DOHH2 (cell line): Measurements from ENCODE around the gene RPL9.
"Not testable (repeated sequence)": the region's sequence is repeated elsewhere in the genome, so short reads cannot be mapped to it uniquely, and the experiment has no call there.

Source experiments
- H3F3A ChIP-seq: fragments of 200-600 bp; sonication (generic), shearing (Covaris generic); 2 replicates; pipeline ENCODE4 v1.6.0; 2016; ENCODE audit warnings: antibody characterized with exemption, mild to moderate bottlenecking; ENCODE audit not compliant: control insufficient read depth, insufficient read depth
- H3K27ac ChIP-seq: fragments of 200-600 bp; sonication (generic); 2 replicates; pipeline ENCODE4 v1.5.1; 2014; ENCODE audit warnings: low read depth, mild to moderate bottlenecking, low read length, moderate library complexity
- H3K27me3 ChIP-seq: fragments of 200-600 bp; sonication (generic); 2 replicates; pipeline ENCODE4 v1.6.1; 2014; ENCODE audit warnings: mild to moderate bottlenecking, low read length, mixed read lengths; ENCODE audit not compliant: control insufficient read depth
- H3K36me3 ChIP-seq: fragments of 200-600 bp; sonication (generic); 2 replicates; pipeline ENCODE4 v1.6.1; 2014; ENCODE audit warnings: mild to moderate bottlenecking, low read length, moderate library complexity, mixed read lengths; ENCODE audit not compliant: control insufficient read depth
- H3K4me1 ChIP-seq: fragments of 200-600 bp; sonication (generic); 2 replicates; pipeline ENCODE4 v1.6.1; 2014; ENCODE audit warnings: mild to moderate bottlenecking, low read length, mixed read lengths; ENCODE audit not compliant: control insufficient read depth
- H3K4me2 ChIP-seq: fragments of 200-600 bp; sonication (generic); 2 replicates; pipeline ENCODE4 v1.6.0; 2014; ENCODE audit warnings: mild to moderate bottlenecking, low read length, moderate library complexity
- H3K4me3 ChIP-seq: fragments of 200-600 bp; sonication (generic); 2 replicates; pipeline ENCODE4 v1.5.1; 2014; ENCODE audit warnings: mild to moderate bottlenecking, low read length, mixed read lengths
- H3K79me2 ChIP-seq: fragments of 200-600 bp; sonication (generic); 2 replicates; pipeline ENCODE4 v1.6.1; 2014; ENCODE audit warnings: mild to moderate bottlenecking, low read length, mixed read lengths; ENCODE audit not compliant: control insufficient read depth
- H3K9me2 ChIP-seq: fragments of 200-600 bp; sonication (generic); replicated peaks from 2 replicates; pipeline ENCODE4 v1.6.1; 2014; ENCODE audit warnings: mild to moderate bottlenecking, low read length, mixed read lengths; ENCODE audit not compliant: control insufficient read depth
- H3K9me3 ChIP-seq: fragments of 200-600 bp; sonication (generic); 2 replicates; pipeline ENCODE4 v1.6.1; 2014; ENCODE audit warnings: antibody characterized with exemption, low read length, mixed read lengths; ENCODE audit not compliant: control insufficient read depth, insufficient read depth
- H4K20me1 ChIP-seq: fragments of 200-600 bp; sonication (generic); 2 replicates; pipeline ENCODE4 v1.6.0; 2014; ENCODE audit warnings: low read depth, mild to moderate bottlenecking, antibody characterized with exemption, low read length, moderate library complexity; ENCODE audit not compliant: control insufficient read depth, insufficient read depth
- EZH2phosphoT487 ChIP-seq: fragments of 200-600 bp; sonication (generic); IDR thresholded peaks from 2 replicates; pipeline ENCODE4 v1.6.1; 2017; ENCODE audit warnings: borderline replicate concordance, mild to moderate bottlenecking, antibody characterized with exemption, low read length, moderate library complexity, mixed read lengths
- TF ChIP-seq, protein P1 (sequence below): fragments of 200-600 bp; sonication (generic); IDR thresholded peaks from one replicate; pipeline ENCODE4 v1.5.1; 2014; ENCODE audit warnings: antibody characterized with exemption, mild to moderate bottlenecking, low read depth, low read length; ENCODE audit not compliant: poor library complexity, severe bottlenecking

Gene RPL9

DNA sequence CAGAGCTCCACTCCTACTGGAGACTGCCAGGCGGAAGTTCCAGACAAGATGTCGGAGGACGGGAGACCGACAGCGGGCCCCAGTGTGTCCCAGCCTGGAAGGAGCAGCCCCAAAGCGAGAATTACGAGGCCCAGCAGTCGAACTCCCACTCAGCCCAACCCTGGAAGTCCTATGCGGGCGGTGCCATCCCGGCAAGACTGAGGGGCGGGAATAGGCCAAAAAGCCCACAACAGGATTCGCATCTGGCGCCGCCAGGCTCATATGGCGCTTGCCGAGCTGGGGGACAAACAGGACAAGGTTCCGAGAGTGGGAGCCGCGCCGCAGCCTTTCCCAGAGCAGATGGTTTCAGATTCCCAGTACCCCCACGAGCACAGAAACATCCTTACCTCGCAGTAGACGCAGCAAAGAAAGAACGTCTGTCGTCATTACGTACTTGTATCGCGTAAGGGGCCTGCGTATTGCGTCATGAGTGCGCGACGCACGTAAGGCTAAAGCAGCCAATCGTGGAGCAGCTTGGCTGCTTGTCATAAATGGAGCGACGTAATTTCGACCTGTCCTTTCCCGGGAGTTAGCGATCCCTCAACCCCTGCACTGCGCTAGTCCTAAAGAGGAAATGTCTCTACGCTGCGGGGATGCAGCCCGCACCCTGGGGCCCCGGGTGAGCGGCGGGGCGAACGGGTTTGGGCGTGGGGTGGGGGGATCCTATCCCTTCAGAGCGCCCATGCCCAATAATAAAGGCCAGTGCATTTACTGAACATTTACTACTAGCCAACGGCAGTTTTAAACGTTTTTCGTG is at the start of gene RPL9, which contains the start of gene LIAS:
Gene RPL9, minus strand, starts transcription at position 418 of the 796 bp plus-strand sequence. CDS start 483 bp downstream, outside the sequence.
Gene LIAS, plus strand, starts transcription at position 552 of the 796 bp plus-strand sequence. Its CDS starts 62 bp downstream, at position 614.
- H3K27ac ChIP-seq: peak within 1 kb of the TSS; percentile 88
- no peaks in the 10 kb centered on the region for H3K9me3 ChIP-seq
- TF ChIP-seq EZH2phosphoT487: no peak
- TF ChIP-seq, protein P1, sequence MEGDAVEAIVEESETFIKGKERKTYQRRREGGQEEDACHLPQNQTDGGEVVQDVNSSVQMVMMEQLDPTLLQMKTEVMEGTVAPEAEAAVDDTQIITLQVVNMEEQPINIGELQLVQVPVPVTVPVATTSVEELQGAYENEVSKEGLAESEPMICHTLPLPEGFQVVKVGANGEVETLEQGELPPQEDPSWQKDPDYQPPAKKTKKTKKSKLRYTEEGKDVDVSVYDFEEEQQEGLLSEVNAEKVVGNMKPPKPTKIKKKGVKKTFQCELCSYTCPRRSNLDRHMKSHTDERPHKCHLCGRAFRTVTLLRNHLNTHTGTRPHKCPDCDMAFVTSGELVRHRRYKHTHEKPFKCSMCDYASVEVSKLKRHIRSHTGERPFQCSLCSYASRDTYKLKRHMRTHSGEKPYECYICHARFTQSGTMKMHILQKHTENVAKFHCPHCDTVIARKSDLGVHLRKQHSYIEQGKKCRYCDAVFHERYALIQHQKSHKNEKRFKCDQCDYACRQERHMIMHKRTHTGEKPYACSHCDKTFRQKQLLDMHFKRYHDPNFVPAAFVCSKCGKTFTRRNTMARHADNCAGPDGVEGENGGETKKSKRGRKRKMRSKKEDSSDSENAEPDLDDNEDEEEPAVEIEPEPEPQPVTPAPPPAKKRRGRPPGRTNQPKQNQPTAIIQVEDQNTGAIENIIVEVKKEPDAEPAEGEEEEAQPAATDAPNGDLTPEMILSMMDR: no peak
- H3K4me3 ChIP-seq: peak within 1 kb of the TSS; percentile 82
- peaks cover 75% of the 10 kb centered on the region for H3K79me2 ChIP-seq
- peaks cover 35% of the 10 kb centered on the region for H4K20me1 ChIP-seq
- H3K36me3 ChIP-seq: peaks cover 86% of the 10 kb centered on the region
- peaks cover 60% of the 10 kb centered on the region for H3F3A ChIP-seq
- no peaks in the 10 kb centered on the region for H3K27me3 ChIP-seq
- no peaks in the 10 kb centered on the region for H3K9me2 ChIP-seq
- H3K4me1 ChIP-seq: peaks cover 40% of the 10 kb centered on the region
- H3K4me2 ChIP-seq: peak within 1 kb of the TSS; percentile 75

DNA sequence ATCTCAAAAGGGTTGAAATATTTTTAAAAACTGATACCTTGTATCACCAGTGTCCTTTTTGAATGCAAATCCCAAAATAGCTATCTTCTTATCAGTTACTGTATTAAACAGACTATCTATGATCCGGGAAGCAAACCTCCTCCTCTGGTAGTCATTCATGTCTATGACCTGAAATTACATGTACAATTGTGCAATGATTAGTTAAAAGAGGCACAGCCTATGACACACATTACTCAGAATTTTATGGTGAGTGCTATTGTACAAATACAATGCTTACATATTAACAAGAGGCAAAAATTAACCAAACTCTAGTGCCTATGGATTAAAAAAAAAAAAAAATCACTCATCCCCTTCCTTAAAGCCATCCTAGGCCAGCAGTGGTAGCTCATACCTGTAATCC is 46.9 kb upstream of the RPL9 start:
- no peaks in the 10 kb centered on the region for H4K20me1 ChIP-seq
- H3F3A ChIP-seq: no peaks in the 10 kb centered on the region
- TF ChIP-seq EZH2phosphoT487: no peak
- TF ChIP-seq, protein P1: no peak

DNA sequence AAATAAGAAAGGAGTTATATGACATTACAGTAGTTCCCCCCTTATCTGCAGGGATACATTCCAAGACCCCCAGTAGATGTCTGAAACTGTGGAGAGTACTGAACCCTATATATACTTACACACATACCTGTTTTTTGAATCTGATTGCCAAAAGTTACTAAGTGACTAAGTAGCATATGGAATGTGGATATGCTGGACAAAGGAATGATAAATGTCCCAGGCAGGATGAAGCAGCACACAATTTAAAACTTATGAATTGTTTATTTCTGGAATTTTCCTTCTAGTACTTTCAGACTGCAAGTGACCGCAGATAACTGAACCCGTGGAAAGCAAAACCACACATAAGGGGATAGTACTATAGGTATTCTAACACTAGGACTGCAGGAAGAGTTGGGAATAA is 45.8 kb upstream of the RPL9 start:
- H3K4me2 ChIP-seq: no peak overlapping the region
- H3K9me2 ChIP-seq: no peaks in the 10 kb centered on the region
- no peak overlapping the region for H3K4me3 ChIP-seq
- H3K4me1 ChIP-seq: no peaks in the 10 kb centered on the region
- no peaks in the 10 kb centered on the region for H3K27me3 ChIP-seq
- no peak for TF ChIP-seq EZH2phosphoT487
- TF ChIP-seq, protein P1: no peak
- no peak overlapping the region for H3K27ac ChIP-seq
- H3K9me3 ChIP-seq: no peaks in the 10 kb centered on the region
- H3K36me3 ChIP-seq: peaks cover 47% of the 10 kb centered on the region
- no peaks in the 10 kb centered on the region for H3F3A ChIP-seq
- H4K20me1 ChIP-seq: no peaks in the 10 kb centered on the region
- no peaks in the 10 kb centered on the region for H3K79me2 ChIP-seq

More for the DNA sequence above, 46.9 kb upstream of the RPL9 start:
- H3K4me2 ChIP-seq: no peak overlapping the region
- no peaks in the 10 kb centered on the region for H3K4me1 ChIP-seq
- no peak overlapping the region for H3K4me3 ChIP-seq
- H3K9me3 ChIP-seq: no peaks in the 10 kb centered on the region
- no peaks in the 10 kb centered on the region for H3K79me2 ChIP-seq
- H3K36me3 ChIP-seq: peaks cover 57% of the 10 kb centered on the region
- H3K27me3 ChIP-seq: no peaks in the 10 kb centered on the region
- H3K27ac ChIP-seq: no peak overlapping the region
- H3K9me2 ChIP-seq: no peaks in the 10 kb centered on the region

DNA sequence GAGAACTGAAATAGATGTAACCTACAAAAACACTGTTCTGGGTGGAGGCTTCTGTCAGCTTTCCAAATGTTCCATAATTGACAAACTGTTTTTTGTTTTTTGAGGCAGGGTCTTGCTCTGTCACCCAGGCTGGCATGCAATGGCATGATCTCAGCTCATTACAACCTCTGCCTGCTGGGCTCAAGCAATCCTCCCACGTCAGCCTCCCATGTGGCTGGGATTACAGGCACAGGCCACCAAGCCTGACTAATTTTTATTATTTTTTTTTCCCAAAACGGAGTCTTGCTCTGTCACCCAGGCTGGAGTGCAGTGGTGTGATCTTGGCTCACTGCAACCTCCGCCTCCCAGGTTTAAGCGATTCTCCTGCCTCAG is 43.9 kb upstream of the RPL9 start:
- H3K4me3 ChIP-seq, H3K9me3 ChIP-seq, H3F3A ChIP-seq, H3K27ac ChIP-seq, H3K79me2 ChIP-seq, H3K9me2 ChIP-seq, H3K27me3 ChIP-seq, H3K4me1 ChIP-seq, H4K20me1 ChIP-seq, H3K4me2 ChIP-seq: not testable (repeated sequence)
- peaks cover 36% of the 10 kb centered on the region for H3K36me3 ChIP-seq
